HG03064 (cell line): ENCODE measurements around the gene THADA.
A peak's percentile ranks its signal among the peaks of the same experiment; 100 is the strongest.
"Not testable (repeated sequence)": the region's sequence is repeated elsewhere in the genome, so short reads cannot be mapped to it uniquely, and the experiment has no call there.

Source experiments
- ATAC-seq: cut with Tn5 transposase; IDR thresholded peaks from one replicate; pipeline ENCODE4 v1.9.1; 2021; ENCODE audit warnings: low read depth; ENCODE audit not compliant: unreplicated experiment

THADA gene, protein sequence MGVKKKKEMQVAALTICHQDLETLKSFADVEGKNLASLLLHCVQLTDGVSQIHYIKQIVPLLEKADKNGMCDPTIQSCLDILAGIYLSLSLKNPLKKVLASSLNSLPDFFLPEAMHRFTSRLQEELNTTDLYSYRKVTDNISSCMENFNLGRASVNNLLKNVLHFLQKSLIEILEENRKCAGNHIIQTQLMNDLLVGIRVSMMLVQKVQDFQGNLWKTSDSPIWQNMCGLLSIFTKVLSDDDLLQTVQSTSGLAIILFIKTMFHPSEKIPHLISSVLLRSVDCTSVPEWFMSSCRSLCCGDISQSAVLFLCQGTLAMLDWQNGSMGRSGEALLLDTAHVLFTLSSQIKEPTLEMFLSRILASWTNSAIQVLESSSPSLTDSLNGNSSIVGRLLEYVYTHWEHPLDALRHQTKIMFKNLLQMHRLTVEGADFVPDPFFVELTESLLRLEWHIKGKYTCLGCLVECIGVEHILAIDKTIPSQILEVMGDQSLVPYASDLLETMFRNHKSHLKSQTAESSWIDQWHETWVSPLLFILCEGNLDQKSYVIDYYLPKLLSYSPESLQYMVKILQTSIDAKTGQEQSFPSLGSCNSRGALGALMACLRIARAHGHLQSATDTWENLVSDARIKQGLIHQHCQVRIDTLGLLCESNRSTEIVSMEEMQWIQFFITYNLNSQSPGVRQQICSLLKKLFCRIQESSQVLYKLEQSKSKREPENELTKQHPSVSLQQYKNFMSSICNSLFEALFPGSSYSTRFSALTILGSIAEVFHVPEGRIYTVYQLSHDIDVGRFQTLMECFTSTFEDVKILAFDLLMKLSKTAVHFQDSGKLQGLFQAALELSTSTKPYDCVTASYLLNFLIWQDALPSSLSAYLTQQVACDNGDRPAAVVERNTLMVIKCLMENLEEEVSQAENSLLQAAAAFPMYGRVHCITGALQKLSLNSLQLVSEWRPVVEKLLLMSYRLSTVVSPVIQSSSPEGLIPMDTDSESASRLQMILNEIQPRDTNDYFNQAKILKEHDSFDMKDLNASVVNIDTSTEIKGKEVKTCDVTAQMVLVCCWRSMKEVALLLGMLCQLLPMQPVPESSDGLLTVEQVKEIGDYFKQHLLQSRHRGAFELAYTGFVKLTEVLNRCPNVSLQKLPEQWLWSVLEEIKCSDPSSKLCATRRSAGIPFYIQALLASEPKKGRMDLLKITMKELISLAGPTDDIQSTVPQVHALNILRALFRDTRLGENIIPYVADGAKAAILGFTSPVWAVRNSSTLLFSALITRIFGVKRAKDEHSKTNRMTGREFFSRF (N-terminal part only)

DNA sequence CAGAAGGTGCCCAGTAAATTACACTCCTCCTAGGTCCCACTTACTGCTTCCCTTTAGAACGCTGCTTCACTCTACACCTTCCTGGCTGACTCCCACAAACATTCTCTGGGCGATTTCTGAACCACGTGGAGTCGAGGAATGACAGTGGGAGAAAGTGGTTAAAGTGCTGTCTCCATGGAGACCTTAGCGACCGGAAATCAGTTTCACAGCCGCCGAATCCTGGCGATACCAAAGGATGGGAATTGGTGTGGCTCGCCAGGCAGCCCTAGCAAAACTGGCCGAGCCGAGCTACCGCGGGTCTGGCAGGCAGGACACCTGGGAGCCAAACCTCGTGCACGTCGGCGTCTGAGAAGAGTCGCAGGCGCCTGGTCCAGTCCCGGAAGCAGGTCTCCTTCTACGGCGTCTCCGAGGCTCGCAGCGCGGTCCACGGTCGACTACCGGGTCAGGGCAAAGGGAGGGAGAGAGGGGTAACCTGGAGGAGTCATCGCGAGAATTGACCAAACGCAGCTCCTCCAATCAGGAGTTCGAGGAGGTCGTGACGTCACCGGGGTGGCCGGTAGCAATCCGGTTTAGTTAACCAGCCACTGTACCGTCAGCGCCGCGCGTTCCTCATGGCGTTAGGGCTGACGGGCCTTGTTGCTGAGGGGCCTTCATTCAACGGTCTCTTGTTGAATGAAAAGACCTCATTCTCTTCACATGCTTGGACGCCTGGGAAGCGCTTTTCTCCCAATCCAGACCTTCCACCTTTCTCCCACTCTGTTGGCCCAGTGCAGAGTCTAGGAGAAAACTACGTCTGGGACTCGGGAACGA lies at the start of gene THADA:
Gene THADA (minus strand): TSS at position 436 of the 810 bp plus-strand sequence. CDS start 3,646 bp downstream, outside the sequence.
- ATAC-seq: peak; percentile 96

DNA sequence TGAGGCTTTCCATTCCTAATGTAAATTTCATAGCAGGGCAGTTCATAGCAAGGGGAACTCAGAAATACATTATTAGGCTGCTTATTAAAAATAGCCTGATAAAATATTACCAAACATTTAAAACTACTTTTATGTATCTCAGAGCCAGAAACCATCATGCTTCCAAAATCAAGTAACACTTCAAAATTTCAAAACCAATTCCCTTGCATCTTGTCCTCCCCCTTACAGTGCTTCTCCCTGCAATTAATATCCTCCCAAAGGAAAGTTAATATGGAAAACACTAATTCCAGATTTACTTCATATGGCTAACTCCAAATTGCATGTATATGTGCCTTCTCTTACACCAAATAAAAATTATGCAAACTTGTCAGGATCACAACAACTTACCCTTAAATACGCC lies 47.8 kb upstream of the THADA start:
- ATAC-seq: no peak

DNA sequence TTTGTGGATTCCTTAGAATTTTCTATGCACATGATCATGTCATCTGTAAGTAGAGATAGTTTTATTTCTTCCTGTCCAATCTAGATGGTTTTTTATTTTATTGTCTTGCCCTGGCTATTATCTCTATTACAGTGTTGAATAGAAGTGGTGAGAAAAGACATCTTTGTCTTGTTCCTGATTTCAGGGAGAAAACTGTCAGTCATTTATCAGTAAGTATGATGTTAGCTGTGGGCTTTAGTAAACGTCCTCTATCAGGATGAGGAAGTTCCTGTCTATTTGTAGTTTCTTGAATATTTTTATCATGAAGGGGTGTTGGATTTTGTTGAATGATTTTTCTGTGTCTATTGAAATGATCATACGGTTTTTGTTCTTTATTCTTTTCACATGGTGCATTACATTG lies 46.5 kb upstream of the THADA start:
- ATAC-seq: no peak

DNA sequence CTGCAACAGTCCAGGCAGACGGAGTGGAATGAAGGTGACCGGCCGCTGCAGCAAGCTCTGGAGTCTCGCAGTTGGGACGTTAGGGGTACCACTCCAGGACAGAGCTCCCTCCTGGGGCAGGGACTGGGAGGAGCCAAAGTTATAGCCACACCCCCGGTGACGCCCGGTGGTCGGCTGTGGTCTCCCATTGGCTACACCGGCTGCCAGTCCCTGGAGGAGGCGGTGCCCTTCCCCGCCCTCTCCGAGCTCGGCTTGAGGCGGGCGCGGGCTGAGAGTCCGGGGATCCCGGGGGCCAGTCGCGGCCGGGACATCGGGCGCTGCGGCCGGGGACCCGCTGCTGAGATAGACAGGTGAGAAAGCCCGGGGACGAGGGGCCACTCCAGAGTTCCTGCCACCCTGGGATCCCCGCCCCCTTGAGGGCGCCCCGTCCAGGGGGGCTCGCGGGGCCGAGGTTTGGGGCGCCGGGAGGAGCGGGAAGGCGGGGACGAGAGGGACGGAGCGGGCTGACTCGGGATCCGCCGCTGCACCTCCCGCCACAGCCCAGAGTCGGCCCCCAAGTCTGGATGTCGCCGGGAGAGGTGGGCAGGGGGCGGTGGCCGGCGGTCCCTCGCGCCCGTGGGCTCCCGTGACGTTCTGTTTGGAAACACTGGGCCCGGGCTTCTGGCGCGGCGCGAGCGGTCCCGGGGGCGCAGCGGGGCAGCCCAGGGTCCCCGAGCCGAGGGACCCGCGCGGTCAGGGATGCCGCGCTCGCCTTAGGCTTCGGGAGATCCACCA lies 41.4 kb upstream of the THADA start, which contains the start of gene PLEKHH2:
Gene PLEKHH2 (plus strand): TSS at position 231 of the 774 bp plus-strand sequence. CDS start 7,414 bp downstream, outside the sequence.
- ATAC-seq: peak; percentile 98

DNA sequence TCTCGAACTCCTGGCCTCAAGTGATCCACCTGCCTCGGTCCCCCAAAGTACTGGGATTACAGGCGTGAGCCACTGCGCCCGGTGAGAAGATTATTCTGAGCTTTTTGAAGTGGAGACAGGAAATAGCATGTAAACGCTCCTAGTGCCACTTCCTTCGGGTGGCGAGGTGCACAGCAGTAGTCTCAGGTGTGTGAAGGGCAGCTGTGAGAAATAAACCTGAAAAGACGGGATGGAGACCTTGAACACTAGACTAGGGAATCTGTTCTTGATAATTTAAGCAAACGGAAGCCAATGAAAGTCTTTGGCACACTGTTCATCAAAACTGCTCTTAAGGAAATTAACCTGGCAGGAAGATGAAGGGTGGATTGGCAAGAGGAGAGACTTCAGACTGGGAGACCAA lies 40.8 kb upstream of the THADA start:
- no peak for ATAC-seq

DNA sequence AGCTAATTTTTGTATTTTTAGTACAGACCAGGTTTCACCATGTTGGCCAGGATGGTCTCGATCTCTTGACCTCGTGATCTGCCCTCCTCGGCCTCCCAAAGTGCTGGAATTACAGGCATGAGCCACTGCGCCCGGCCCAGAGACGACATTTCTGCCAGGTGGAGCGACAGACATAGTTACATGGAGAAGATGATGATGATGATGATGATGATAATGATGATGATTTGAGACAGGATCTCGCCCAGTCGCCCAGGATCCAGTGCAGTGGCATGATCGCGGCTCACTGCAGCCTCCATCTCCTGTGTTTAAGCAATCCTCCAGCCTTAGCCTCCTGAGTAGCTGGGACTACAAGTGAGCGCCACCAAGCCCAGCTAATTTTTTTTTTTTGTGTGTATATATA lies 40.3 kb upstream of the THADA start:
- ATAC-seq: not testable (repeated sequence)

DNA sequence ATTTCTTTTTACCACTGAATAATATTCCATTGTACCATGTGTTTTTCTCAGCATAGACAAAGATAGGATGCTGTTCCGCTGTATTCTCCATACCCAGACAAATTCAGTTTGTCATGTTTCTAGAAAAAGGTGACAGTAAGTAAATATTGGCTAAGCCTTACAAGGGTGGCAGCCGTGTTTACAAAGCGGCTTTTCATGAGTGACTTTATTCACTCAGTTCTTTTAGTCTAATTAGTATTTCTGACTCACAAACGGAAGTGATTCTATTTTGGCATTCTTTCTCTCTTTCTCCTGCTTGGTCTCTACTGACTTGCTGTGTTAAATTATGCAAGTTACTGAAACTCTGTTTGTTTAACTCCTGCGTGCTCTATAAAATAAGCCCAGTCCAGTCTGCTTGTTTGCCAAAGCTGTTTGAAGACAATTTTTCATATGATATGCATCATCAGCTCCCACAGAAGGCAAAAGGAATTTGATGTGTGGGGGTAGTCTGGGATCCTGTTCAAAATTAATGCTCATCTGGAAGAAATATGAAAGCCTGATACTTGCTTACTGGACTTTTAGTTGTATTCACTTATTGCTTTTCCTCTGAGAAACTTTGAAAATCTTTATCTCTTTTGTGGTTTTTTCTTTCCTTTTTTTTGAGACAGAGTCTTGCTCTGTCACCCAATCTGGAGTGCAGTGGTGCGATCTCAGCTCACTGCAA lies 38.9 kb upstream of the THADA start:
- no peak for ATAC-seq

DNA sequence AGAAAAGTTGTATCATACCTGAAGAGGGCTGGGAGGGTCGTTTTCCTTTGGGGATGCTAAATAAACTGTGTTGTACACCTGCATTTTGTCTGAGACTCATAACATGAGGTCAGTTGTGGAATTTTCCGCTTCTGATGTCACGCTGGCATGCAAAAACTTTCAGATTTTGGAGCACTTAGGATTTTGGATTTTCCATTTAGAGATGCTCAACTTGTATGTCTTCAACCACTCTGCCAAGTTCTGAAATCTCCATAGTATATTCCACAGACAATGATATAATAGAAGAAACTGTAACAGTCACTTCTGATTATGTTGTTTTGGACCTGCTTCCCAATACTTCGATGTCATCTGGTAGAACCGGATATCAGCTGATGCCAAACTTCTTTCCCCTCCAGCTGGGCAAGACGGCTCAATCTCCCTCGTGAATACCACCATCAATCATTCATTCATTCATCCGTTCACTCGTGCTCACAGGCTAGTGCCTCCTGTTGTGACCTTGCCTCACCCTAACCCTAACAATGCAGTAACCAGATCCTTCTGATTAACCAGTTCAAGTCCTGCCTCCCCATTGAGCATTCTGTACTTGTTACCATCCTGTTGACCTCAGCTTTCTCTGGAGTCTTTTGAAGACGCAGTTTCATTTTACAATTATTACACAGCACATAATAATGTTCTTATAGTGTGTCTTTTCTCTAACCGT lies 35.9 kb upstream of the THADA start:
- ATAC-seq: no peak

DNA sequence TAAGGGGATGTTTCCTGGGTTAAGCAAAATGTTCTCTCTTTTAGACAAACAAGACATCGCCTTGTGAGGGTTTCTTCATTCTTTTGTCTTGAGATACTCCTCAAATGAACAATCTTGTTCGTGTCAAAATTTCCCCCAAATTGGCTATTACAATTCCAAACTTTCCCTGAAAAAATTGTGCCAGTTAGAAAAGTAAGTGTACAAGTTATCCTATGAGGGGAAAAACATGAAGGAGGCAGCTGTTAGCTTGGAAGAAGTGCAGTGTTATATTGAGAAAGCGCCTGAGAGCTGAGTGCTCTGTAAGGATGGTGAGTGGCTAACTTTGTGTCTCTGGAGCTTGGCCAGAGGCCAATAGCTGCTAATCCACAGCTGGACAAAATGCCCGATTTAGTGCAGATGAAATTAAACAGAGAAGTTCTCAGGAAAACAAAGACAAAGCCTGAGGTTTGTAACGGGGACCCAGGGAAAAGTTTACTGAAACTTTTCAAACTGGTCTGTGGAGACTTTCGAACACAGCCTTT lies 27.2 kb upstream of the THADA start:
- ATAC-seq: no peak

DNA sequence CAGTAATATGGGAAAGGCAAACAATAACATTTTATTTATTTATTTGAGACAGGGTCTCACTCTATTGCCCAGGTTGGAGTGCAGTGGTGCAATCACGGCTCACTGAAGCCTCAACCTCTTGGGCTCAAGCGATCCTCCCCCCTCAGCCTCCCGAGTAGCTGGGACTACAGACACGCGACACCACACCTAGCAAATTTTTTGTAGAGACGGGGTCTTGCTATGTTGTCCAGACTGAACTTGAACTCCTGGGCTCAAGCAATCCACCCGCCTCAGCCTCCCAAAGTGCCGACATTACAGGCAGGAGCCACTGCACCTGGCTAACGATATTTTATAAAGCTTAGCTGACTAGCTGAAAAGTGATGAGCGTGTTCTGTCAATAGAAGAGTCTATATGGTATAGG lies 23.7 kb upstream of the THADA start:
- ATAC-seq: no peak

DNA sequence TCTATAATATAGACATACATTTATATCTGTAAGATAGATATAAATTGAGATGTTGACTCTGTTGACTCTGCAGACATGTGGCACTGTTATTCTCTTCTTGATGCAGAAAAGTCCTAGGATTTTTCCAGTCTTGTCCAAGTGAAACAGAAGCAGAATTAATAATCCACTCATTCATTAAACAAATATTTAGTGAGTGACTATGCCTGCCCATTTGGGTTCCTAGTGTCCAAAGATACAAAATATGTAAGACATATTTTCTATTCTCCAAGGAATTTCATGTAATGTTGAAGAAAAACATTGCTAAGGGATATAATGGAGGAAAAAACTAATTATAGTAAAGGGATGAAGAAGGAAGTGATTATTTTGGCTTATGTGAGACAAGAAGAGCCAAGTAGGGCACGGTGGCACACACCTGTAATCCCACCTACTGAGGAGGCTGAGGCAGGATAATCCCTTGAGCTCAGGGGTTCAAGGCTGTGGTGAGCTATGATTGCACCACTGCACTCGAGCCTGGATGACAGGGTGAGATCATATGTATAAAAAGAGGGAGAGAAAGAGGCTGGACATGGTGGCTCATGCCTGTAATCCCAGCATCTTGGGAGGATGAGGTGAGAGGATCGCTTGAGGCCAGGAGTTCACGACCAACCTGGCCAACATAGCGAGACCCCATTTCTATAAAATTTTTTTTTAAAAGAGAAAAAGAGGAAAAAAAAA lies 21.3 kb upstream of the THADA start:
- ATAC-seq: no peak

DNA sequence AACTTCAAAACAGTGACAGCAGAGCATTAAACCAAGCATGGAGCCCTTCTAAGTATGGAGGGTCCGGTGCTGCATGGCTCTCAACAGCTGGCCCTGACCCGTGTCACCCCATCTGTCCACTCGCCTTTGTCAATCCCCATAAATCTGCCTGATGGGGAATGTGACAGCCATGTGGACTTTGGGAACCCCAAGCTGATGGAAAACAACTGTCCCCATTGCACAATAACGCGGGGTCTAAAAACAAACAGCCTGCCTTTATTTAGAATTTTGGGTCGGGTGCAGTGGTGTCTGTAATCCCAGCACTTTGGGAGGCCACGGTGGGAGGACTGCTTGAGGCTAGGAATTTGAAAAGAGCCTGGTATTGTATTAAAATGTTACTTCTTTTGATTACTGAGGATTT lies 17.1 kb upstream of the THADA start:
- no peak for ATAC-seq

DNA sequence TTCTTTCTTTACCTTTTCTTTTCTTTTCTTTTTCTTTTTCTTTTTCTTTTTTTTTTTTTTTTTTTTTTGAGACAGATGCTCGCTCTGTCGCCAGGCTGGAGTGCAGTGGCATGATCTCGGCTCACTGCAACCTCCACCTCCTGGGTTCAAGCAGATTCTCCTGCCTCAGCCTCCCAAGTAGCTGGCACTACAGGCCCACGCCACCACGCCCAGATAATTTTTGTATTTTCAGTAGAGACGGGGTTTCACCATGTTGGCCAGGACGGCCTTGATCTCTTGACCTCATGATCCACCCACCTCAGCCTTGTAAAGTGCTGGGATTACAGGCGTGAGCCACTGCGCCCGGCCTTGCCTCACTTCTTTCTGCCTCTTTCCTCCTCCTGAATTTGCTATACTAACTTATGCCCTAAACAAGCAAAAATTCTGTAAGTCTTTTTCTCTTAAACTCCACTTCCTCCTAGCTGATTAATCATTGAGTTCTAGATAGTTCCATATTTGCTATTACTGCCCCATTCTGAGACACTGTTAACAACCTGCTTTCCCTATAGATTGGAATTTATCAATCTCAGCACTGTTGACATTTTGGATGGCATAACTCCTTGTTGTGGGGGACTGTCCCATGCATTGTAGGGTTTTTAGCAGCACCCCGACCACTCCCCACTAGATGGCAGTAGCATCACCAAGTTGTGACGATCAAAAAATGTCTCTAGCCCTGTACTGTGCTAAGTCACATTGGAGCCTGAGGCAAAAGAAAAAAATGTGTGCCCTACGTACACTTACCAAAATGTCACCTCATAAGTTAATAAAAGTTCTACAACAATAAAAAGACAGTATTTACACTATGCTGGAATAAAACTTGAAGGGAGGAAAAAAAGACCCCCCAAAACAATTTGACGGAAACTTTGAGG lies 16.4 kb upstream of the THADA start:
- ATAC-seq: no peak

DNA sequence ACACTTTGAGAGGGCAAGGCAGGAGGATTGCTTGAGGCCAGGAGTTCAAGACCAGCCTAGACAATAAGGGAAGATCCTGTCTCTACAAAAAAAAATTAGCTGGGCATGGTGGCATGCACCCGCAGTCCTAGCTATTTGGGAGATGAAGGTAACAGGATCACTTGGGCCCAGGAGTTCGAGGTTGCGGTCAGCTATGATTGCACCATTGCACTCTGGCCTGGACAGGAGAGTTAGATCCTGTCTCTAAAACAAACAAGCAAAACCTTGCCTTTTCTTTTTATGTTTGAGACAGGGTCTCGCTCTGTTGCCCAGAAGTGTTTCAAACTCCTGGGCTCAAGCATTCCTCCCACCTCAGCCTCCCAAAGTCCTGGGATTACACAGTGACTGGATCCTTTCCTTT lies 14.5 kb upstream of the THADA start:
- ATAC-seq: no peak

DNA sequence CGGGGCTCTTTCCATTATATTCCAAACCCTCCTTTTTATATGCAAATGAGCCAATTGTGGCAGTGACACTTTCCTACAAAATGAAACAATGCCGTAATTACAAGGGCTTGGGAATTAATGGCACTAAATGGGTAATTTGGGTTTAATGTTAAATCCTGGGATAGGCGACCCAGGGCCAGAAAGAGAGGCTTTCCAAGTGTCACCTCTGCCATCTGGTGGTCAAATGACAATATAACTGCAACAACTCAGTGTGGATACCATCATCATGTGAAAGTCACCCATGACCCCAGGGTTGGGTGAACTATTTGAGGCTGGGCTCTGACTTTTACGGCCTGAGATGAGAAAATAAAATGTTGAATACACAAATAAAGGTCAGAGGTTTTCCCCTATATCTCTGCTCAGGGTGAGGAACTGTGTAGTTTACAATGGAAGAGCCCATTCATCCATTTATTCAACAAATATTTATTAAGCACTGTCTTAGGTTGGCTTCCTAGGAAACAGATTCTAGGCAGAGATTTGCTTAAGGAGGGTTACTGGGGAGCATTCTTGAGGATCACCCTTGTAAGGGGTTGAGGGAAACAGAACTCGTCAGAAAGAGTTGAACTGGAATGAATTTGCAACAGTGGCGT lies 13.6 kb upstream of the THADA start:
- ATAC-seq: no peak

DNA sequence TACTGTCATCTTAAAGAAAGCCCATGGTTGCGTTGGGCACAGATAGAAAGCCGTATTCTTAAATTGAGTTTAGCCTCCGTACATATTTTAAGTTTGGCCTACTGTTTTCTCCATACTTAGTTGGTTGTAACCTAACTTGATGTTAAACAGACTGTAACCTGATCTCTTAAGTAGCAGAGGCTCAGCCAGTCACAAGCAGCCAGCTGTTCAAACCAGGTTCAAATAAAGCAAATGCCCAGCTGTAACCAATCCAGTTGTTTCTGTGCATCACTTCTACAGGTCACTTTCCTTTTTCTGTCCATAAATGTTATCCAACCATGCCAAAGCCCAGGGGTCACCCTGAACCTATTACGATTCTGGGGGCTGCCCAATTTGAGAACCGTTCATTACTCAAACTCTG lies 10.0 kb upstream of the THADA start:
- ATAC-seq: no peak
